RKO (cell line): ENCODE measurements around the gene SGK2.

Experiments
- DNase-seq: peaks from one replicate; pipeline ENCODE4 v3.0.0-alpha.2; 2016; ENCODE audit warnings: low spot score

The SGK2 gene

GRCh38 chr20:43536041-43536816 is 22.6 kb upstream of the SGK2 start:
- DNase-seq, result no peak

GRCh38 chr20:43536817-43537440 is 21.9 kb upstream of the SGK2 start:
- DNase-seq, result no peak

DNA sequence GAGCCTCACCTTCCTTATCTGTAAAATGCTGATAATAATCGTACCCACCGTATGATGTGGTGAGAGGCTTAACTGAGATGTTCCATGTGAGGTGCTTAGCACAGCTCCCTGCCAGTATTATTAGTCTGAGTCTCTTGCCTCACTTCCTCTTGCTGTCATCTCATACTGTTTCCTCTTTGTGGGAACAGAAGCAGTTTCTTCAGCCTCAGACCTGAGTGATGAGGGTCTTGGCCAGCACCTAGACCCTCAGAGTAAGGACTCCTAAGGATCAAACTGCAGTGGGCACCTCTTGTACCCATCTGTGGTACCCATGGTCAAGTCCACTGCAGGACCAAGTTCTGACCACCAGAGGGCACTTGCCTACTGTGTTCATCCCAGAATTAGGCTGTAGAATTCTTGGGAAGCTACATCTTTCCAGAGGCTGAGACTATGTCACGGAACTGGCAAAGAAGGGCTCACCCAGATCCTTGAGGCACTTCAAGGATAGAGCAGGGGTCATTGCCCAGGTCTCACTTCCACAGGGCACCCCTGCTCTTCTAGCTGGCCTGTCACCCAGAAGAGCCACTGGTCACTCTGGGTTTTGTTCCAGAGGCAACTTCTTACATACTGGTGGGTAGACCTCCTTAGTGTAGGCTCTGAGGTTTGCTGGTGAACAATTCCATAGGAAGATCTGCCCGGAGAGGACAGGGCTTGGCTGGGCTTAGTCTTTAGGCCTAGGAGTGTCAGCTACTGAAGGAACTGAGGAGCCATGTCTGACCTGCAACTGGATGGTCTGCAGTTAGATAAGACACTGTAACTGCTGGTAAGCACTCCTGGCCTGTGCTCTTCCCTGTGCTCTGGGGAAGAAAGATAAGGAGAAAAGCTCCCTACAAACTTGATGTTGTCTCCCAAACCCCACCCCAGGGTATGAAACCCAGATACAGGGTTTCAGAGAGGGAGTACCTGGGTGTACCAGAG is 20.6 kb upstream of the SGK2 start:
- DNase-seq, result peak; percentile 73

GRCh38 chr20:43538878-43539700 is 19.7 kb upstream of the SGK2 start:
- no peak for DNase-seq

DNA sequence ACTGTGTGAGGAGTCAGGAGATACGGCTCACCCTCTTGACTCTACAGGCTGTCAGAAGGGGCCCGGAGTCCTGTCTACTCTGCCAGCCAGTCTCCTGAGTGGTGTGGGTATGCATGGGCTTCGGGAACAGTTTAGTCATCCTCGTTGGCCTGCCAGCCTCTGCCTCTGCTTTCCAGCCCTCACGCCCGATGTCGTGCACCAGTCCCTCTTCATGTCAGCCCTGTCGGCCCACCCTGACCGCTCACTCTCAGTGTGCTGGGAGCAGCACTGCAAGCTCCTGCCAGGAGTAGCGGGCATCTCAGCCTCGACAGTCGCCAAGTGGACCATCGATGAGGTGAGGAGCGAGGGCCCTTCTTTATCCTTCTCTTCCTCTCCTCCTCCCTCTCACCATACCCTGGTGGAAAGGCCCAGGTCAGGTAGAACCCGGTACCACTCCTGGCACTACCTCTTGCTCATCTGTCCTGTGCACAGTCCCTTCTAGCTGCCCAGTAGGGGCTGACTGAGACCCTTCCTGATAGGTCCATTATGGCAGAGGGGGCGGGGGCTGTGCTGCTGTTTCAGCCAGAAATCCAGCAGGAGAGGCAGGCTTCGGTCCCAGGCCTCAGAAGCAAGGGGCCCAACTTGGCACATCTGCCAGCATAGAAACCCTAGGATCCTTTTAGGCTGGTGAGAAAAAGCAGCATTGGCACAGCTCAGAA is 18.7 kb upstream of the SGK2 start:
- no peak for DNase-seq

DNA sequence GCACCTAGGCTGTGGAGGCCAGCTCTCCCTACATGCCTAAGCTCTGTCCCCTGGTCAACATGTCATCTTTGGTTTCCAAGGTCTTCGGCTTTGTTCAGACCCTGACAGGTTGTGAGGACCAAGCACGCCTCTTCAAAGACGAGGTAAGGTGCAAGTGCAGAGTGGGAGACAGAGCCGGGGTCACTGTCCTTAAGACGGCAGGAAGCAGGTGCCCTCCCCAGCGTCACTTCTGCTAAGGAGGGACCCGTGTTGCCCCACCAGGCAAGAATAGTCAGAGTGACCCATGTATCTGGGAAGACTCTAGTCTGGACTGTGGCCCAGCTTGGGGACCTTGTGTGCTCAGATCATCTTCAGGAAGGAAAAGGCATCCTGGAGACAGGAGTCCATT is 18.2 kb upstream of the SGK2 start:
- DNase-seq, result no peak

- peak; percentile 61 for DNase-seq
Measured at GRCh38 chr20:43541214-43541613, 17.6 kb upstream of the SGK2 start.

DNA sequence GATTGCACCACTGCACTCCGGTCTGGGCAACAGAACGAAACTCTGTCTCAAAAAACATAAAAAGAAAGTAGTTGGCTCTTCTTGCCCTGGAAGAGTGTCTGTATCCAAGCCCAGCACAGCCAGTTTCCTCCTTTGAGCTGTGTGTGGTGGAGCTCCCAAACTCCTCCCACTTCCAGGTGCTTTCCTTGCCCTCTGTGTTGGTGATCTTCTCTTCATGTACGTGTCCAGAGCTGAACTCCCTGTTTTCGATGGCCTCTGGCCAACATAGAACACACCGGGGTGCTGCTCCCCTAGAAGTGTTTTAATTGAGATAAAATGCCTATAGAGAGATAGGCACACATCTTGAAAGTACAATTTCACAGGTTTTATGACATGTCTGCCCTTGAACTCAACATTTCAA is 16.7 kb upstream of the SGK2 start:
- DNase-seq, result no peak

DNA sequence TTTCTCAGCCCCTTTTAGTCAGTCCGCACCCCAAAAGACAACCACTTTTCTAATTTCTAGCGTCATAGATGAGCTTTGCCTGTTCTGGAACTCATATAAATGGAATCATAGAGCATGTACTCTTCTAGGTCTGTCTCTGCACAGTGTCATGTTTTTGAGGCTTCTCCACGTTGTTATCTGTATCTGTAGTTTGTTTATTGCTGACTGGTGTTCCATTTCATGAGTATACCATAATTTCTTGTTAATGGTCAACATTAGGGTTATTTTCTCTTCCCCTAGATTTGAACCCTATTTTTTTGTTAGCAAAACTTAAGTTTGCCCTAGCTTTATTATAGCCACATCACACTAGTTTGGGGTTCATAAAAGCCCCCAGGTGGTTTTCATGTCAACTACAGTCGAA is 16.2 kb upstream of the SGK2 start:
- DNase-seq, result no peak

- DNase-seq, result no peak
Measured at GRCh38 chr20:43543138-43543537, 15.7 kb upstream of the SGK2 start.

DNA sequence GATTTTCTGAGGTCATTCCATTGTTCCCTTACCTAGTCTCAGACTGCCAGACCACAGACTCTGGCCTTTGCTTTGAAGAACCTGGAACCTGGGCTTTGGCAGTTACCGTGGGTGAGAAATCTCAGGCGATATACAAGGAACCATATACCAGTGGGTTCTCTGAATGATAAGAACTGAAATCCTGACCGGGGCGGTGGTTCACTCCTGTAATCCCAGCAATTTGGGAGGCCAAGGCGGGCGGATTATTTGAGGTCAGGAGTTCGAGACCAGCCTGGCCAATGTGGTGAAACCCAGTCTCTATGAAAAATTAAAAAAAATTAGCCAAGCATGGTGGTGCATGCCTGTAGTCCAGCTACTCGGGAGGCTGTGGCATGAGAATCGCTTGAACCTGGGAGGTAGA is 14.3 kb upstream of the SGK2 start:
- DNase-seq, result no peak

DNA sequence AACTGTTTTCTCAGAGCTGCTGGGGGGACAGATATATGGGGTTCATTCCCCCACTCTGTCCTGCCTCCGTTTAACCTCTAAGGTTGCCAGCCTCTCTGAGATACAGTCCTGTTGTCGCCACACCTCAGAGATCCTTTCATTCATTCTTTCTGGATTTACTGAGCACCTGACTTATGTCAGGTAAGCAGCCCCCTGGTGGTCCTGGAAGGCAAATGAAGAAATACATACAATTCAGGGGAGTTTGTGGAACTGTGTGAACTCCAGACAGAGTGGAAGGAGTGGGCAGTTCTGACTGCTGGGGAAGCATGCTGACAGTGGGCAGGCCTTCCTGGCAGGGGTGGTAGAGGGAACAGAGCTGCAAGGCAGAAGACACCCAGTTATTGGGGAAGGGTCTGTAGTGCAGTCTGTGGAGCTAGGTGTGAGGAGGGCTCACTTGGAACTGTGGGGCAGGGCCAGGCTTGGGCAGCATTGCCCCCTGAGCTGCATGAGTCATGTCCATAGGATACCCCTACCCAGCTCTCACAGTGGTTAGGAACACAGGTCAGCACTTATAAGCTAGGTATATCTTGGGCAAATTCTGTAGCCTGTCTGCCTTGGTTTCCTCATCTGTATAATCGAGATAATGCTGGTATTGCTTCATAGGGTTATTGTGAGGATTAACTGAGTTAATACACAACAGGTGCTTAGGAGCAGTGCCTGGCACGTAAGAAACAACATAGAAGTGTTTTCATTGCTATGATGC is 12.8 kb upstream of the SGK2 start:
- no peak for DNase-seq

DNA sequence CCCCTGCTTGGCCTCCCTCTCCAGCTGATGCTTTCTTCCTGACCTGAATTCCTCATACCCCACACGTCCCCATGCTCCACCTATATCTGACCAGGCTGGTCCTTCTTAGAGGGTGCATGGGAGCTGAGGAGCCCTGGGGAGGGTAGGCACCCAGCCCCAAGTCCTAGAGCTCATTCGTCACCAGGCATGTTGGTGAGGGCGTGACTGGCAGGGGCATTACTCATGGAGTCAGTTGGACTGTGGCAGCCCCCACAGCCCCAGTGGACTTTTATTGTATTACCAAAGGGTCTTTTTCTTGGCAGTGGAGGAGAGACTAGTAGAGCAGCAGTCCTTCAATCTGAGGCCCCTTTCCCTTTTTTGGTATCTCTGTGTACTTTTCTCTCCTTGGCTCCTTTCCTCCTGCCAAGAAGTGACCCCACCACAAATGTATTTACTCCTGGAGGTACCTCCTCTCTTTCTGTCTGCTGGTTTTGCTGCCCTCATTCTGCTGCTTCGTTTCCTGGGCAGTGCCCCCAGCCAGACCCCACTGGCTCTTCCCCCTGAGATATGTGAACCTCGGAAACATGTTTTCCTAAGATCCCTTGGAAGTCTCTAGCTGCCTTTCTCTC is 10.4 kb upstream of the SGK2 start:
- DNase-seq, result no peak

- no peak for DNase-seq
Measured at GRCh38 chr20:43549416-43550065, 9.3 kb upstream of the SGK2 start.

DNA sequence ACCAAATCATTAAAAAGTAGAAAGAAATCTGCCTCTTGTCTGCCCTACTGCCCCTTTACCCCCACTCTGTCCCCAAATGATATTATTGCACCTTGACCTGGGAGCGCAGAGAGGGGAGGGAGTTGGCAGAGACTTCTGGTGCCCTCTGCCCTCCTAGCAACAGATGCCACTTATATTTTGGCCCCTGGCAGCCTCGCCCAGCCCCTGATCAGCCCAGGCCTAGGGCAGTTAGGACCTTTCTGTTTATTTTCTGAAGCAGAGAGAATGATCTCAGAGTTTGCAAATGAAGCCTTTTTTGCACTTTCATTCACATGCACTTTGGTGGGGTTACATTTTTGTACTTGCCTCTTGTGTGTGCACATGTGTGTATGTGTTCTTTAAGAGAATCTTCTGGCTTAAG is 8.4 kb upstream of the SGK2 start:
- DNase-seq, result no peak

- no peak for DNase-seq
Measured at GRCh38 chr20:43554369-43554768, 4.5 kb upstream of the SGK2 start.

DNA sequence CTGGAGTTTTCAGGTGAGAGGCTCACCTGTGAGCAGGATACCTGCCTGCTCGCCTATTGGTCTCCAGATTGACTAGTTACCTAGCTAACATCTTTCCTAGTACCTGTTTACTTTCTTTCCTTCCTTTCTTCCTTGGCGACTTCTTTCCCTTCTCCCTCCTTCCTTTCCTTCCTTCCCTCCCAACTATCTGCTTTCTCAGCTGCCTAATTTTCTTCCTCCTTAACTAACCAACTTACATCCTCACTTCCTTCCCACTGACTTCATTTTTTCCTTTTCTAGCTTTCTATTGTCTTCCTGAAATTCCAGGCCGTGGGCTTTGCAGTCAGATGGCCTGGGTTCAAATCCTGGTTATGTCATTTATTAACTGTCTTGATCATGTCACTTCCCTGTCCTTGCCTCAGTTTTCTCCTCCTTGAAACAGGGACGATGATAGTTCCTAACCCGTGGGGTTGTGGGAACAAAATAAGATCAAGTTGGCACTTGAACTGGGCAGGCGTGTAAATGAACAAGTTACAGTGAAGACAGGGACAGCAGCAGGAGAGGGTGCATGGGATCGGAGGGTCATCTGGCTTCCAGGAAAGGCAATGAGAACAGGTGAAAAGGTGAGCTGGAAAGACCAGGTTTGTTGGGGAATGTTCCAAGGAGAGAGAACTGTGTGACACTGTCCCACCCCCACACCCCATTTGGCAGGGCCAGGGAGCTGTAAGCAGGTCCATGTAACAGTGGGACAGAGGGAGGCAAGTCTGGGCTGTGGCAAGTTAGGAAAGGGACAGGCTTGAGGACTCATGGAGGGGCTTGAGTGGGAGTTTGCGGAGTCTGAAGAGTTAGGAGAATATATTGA is 540 bp downstream of the SGK2 start:
- no peak for DNase-seq

DNA sequence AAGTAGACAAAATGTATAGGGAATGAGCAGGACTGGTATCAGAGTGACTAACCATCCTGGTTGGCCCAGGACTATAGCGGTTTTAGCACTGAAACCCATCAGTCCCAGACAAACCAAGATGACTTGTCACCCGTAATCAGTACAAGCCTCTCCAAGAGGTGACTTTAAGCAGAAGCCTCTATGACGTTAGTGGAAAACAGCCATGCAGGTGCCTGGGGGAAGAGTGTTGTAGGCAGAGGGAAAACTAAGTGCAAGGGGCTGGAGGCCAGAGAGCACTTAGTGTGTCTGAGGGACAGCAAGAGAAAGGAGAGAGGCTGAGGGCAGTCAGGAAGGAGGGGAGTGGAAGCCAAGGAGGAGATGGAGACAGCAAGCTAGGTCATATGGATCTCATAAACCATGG is 2.1 kb downstream of the SGK2 start:
- no peak for DNase-seq

- DNase-seq, result no peak
Measured at GRCh38 chr20:43563429-43563828, 4.6 kb downstream of the SGK2 start.
